GM12878 (cell line): ENCODE measurements around the gene DUOXA1. TPM values are rescaled to one million over a fixed set of nuclear protein-coding genes. Genes with fewer than 3 reads are reported as not detected.

Experiments used
- ATAC-seq: fragments of 200-7000 bp; cut with Tn5 transposase; 3 replicates; pipeline ENCODE4 v1.9.1; 2020; ENCODE audit warnings: mild to moderate bottlenecking, moderate library complexity
- BruUV-seq: library from RNA; stranded (reverse); fragments of 400-500 nt; replicated peaks from 2 replicates; lab custom pipeline; 2021; lab: Mats Ljungman, UMichigan
- CTCF ChIA-PET: fragments of 300-600 bp; sonication (Branson Sonifier 250); formaldehyde crosslinking; extraction: SDS; loops from one replicate; lab custom pipeline; 2021; ENCODE audit warnings: inconsistent platforms; lab: Yijun Ruan, JAX
- POLR2A ChIA-PET: fragments of 350-600 bp; formaldehyde crosslinking; extraction: SDS; loops from one replicate; lab custom pipeline; 2021; ENCODE audit warnings: inconsistent platforms; lab: Charles Lee
- RAD21 ChIA-PET: fragments of 300-600 bp; sonication (Branson Sonifier 250); formaldehyde crosslinking; loops from one replicate; lab custom pipeline; 2023; ENCODE audit warnings: antibody characterized with exemption; ENCODE audit not compliant: unreplicated experiment; lab: Charles Lee
- SMC1A ChIA-PET: fragments of 300-600 bp; sonication (Branson Sonifier 250); formaldehyde crosslinking; loops from one replicate; lab custom pipeline; 2023; ENCODE audit not compliant: unreplicated experiment, uncharacterized antibody; lab: Charles Lee
- DNase-seq: peaks from one replicate; pipeline ENCODE4 v3.0.0-alpha.2; 2011; ENCODE audit warnings: low read depth, low spot score
- FAIRE-seq: peaks from 3 replicates; lab custom pipeline; 2011; peaks lifted over from hg19 to GRCh38; lab: Jason Lieb, UNC
- H2AFZ ChIP-seq: 2 replicates; pipeline ENCODE4 v1.6.0; 2011; ENCODE audit warnings: low read depth, low read length, control low read depth; ENCODE audit not compliant: control insufficient read depth
- H3K27ac ChIP-seq: 2 replicates; pipeline ENCODE4 v1.5.1; 2011; ENCODE audit warnings: control low read depth; ENCODE audit not compliant: control insufficient read depth, insufficient read depth
- H3K27me3 ChIP-seq, 2 experiments: replicated peaks in 1 of 2; 2 replicates each; pipeline versions ENCODE4 v1.6.0 to v1.6.1; 2011; ENCODE audit warnings: low read length in 1 of 2; ENCODE audit not compliant: control insufficient read depth in 2 of 2, insufficient read depth in 2 of 2
- H3K36me3 ChIP-seq, 2 experiments: 2 replicates each; pipeline ENCODE4 v1.5.1; 2011; ENCODE audit warnings: low read length in 1 of 2; ENCODE audit not compliant: control insufficient read depth in 2 of 2, insufficient read depth in 2 of 2
- H3K4me1 ChIP-seq: 2 replicates; pipeline ENCODE4 v1.6.1; 2011; ENCODE audit warnings: mild to moderate bottlenecking, low read length, moderate library complexity, mixed read lengths; ENCODE audit not compliant: control insufficient read depth, insufficient read depth
- H3K4me2 ChIP-seq: 2 replicates; pipeline ENCODE4 v1.6.0; 2011; ENCODE audit warnings: control low read depth; ENCODE audit not compliant: control insufficient read depth, insufficient read depth
- H3K4me3 ChIP-seq: fragments of 200-600 bp; sonication (generic); 2 replicates; pipeline ENCODE4 v1.5.1; 2016
- H3K79me2 ChIP-seq: 2 replicates; pipeline ENCODE4 v1.6.0; 2011; ENCODE audit warnings: low read length; ENCODE audit not compliant: control insufficient read depth, insufficient read depth
- H3K9ac ChIP-seq: 2 replicates; pipeline ENCODE4 v1.8.0; 2011; ENCODE audit warnings: low read length, control low read depth, mixed read lengths; ENCODE audit not compliant: control insufficient read depth, insufficient read depth
- H3K9me3 ChIP-seq: replicated peaks from 3 replicates; pipeline ENCODE4 v1.5.1; 2011; ENCODE audit warnings: mild to moderate bottlenecking, low read length; ENCODE audit not compliant: control insufficient read depth, insufficient read depth
- H4K20me1 ChIP-seq: 2 replicates; pipeline ENCODE4 v1.6.0; 2011; ENCODE audit not compliant: control insufficient read depth, insufficient read depth
- BCL3 ChIP-seq: IDR thresholded peaks from 2 replicates; pipeline ENCODE4 v1.6.1; 2011; ENCODE audit warnings: borderline replicate concordance, low read depth, mild to moderate bottlenecking, moderate library complexity, low read length; ENCODE audit not compliant: insufficient read depth, poor library complexity, severe bottlenecking
- CHD4 ChIP-seq: fragments of 200-600 bp; sonication (generic); IDR thresholded peaks from 2 replicates; pipeline ENCODE4 v1.6.1; 2016; ENCODE audit warnings: mild to moderate bottlenecking
- HCFC1 ChIP-seq: fragments of 150-350 bp; IDR thresholded peaks from 2 replicates; pipeline ENCODE4 v1.6.1; 2014; ENCODE audit warnings: low read length
- MEF2A ChIP-seq: IDR thresholded peaks from 2 replicates; pipeline ENCODE4 v1.6.1; 2011; ENCODE audit warnings: low read depth, mild to moderate bottlenecking, low read length, moderate library complexity; ENCODE audit not compliant: insufficient read depth
- MLLT1 ChIP-seq: fragments of 450-650 bp; IDR thresholded peaks from 2 replicates; pipeline ENCODE4 v1.6.1; 2016; ENCODE audit warnings: mild to moderate bottlenecking
- NFYB ChIP-seq: IDR thresholded peaks from 2 replicates; pipeline ENCODE4 v1.6.1; 2011; ENCODE audit warnings: low read depth, mild to moderate bottlenecking, low read length, improper control_type of control experiment, moderate library complexity; ENCODE audit not compliant: insufficient read depth
- PAX5 ChIP-seq: IDR thresholded peaks from 2 replicates; pipeline ENCODE4 v1.6.1; 2011; ENCODE audit warnings: low read depth, low read length, borderline replicate concordance
- POLR2AphosphoS5 ChIP-seq: IDR thresholded peaks from 2 replicates; pipeline ENCODE4 v1.6.1; 2011; ENCODE audit warnings: mild to moderate bottlenecking, low read length, inconsistent platforms
- PRDM15 ChIP-seq: fragments of 450-650 bp; formaldehyde crosslinking; IDR thresholded peaks from 2 replicates; pipeline ENCODE4 v1.4.0; 2020; ENCODE audit warnings: mild to moderate bottlenecking, moderate library complexity
- SMAD5 ChIP-seq: IDR thresholded peaks from 2 replicates; pipeline ENCODE4 v1.6.1; 2016; ENCODE audit warnings: antibody characterized with exemption, low read depth
- SMARCA5 ChIP-seq: fragments of 450-650 bp; IDR thresholded peaks from 2 replicates; pipeline ENCODE4 v1.6.1; 2017; ENCODE audit warnings: mild to moderate bottlenecking
- SUZ12 ChIP-seq: fragments of 200-600 bp; sonication (generic); IDR thresholded peaks from one replicate; pipeline ENCODE4 v1.6.1; 2018; ENCODE audit warnings: antibody characterized with exemption, mild to moderate bottlenecking; ENCODE audit not compliant: unreplicated experiment
- WRNIP1 ChIP-seq: IDR thresholded peaks from 2 replicates; pipeline ENCODE4 v1.6.1; 2011; ENCODE audit warnings: low read depth, low read length, improper control_type of control experiment, borderline replicate concordance
- ZBED1 ChIP-seq: IDR thresholded peaks from 2 replicates; pipeline ENCODE4 v1.6.1; 2016; ENCODE audit warnings: borderline replicate concordance
- ZNF274 ChIP-seq: IDR thresholded peaks from one replicate; pipeline ENCODE4 v1.8.0; 2011; ENCODE audit not compliant: insufficient read length, insufficient read depth
- ZZZ3 ChIP-seq: IDR thresholded peaks from 2 replicates; pipeline ENCODE4 v1.6.1; 2011; ENCODE audit warnings: low read depth; ENCODE audit not compliant: control insufficient read depth, insufficient read length
- WGBS: methylation state at CpG from one replicate; pipeline ENCODE4 v1.1.6; 2016; ENCODE audit warnings: low lambda C conversion rate; ENCODE audit not compliant: insufficient replicate concordance, insufficient coverage; ENCODE audit errors: missing lambda C conversion rate; 5-methylcytosine and 5-hydroxymethylcytosine counted together
- in situ Hi-C: fragments of 300-500 bp; cut with MboI; formaldehyde crosslinking; loops from 9 replicates; pipeline ENCODE4 v1.14.3; 2018; ENCODE audit warnings: mixed read lengths
- intact Hi-C: fragments of 100-400 bp; cut with micrococcal nuclease; formaldehyde crosslinking; loops from one replicate; pipeline ENCODE4 v1.14.2; 2022; ENCODE audit not compliant: unreplicated experiment
- polyA plus RNA-seq, 11 experiments: library from polyadenylated mRNA; depleted of rRNA in 4 of 11; unstranded in 6 of 11; stranded (reverse) in 5 of 11; fragments of >200 nt; fragmentation: Nextera tagmentation in 4 of 11; fragmentation: Illumina TruSeq in 1 of 11; extraction: Ambion mirVana in 4 of 11; extraction: Trizol in 1 of 11; gene quantifications; 1 replicate in 1 of 11; 2 replicates in 10 of 11; pipeline versions ENCODE4 v1.2.1 to v1.2.3, GENCODE V29; 2011 to 2016; ENCODE audit warnings: inconsistent platforms in 2 of 11, missing spikeins in 2 of 11, low read depth in 1 of 11
- total RNA-seq, 4 experiments: library from RNA; depleted of rRNA in 3 of 4; stranded (reverse); fragments of >200 nt in 3 of 4; fragmentation: Illumina TruSeq in 1 of 4; extraction: Trizol in 1 of 4; gene quantifications; 2 replicates each; pipeline versions ENCODE4 v1.2.1 to v1.2.3, GENCODE V29; 2013 to 2021
- TF ChIP-seq, protein P1 (sequence below): IDR thresholded peaks from 2 replicates; pipeline ENCODE4 v1.6.1; 2011; ENCODE audit warnings: low read depth, low read length, improper control_type of control experiment, borderline replicate concordance

Gene DUOXA1
- total and polyA plus RNA-seq, 10 of the 15 experiments (the other 5 are each of a cell fraction or from before 2014, with no cell fraction given) = 0.08 TPM; not detected in 9

DNA sequence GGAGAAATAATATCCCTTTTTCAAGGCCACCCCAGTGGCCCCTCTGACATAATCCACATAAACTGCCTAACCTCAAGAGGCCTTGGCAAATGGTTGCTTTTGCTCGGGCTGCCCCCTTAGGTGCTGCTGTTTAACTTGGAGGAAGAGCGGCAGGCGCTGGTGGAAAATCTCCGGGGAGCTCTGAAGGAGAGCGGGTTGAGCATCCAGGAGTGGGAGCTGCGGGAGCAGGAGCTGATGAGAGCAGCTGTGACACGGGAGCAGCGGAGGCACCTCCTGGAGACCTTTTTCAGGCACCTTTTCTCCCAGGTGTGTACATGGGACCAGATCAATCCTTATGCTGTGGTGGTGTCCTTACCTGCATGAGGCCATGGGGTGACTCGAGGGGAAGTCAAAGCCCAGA is 15.1 kb upstream of the DUOXA1 start:
- Histone ChIP-seq H2AFZ (no peak overlapping the region), H3K4me1 (no peaks in the 10 kb centered on the region), H3K27me3 (no peaks in the 10 kb centered on the region), H3K9me3 (no peaks in the 10 kb centered on the region), H3K9ac (no peak overlapping the region), H3K4me2 (no peak overlapping the region), H3K79me2 (no peaks in the 10 kb centered on the region), H4K20me1 (no peaks in the 10 kb centered on the region), H3K27ac (no peak overlapping the region), H3K36me3 (no peaks in the 10 kb centered on the region), H3K4me3 (no peak overlapping the region)
- POLR2A ChIA-PET = no interaction called here
- in situ Hi-C loops = no loop called here
- RAD21 ChIA-PET = no interaction called here
- WGBS = 53% methylated on average over 9 of the region's 9 CpGs
- intact Hi-C loops = no loop called here
- no peak for FAIRE-seq
- ATAC-seq = no peak
- CTCF ChIA-PET = interaction anchor here (1.2 to 2.7 kb wide), 2 partner anchors 18 kb away, joined by 4 to 7 read pairs; no protein-coding TSS in a partner anchor
- SMC1A ChIA-PET = no interaction called here
- BruUV-seq = no TSS peak
- no peak for DNase-seq
- TF ChIP-seq PRDM15 (no peak), SMAD5 (no peak), CHD4 (no peak), MEF2A (no peak), PAX5 (no peak), NFYB (no peak), SUZ12 (no peak), SMARCA5 (no peak), MLLT1 (no peak), WRNIP1 (no peak), HCFC1 (no peak), BCL3 (no peak), POLR2AphosphoS5 (no peak), ZBED1 (no peak), ZNF274 (no peak), ZZZ3 (no peak)
- TF ChIP-seq, protein P1, sequence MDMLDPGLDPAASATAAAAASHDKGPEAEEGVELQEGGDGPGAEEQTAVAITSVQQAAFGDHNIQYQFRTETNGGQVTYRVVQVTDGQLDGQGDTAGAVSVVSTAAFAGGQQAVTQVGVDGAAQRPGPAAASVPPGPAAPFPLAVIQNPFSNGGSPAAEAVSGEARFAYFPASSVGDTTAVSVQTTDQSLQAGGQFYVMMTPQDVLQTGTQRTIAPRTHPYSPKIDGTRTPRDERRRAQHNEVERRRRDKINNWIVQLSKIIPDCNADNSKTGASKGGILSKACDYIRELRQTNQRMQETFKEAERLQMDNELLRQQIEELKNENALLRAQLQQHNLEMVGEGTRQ = no peak
